GM10266 (cell line): ENCODE data around the gene HACL1.

Source experiments
- DNase-seq: peaks from one replicate; pipeline ENCODE4 v3.0.0; 2012; ENCODE audit errors: extremely low spot score
- TF ChIP-seq, protein P1 (sequence below): IDR thresholded peaks from 2 replicates; pipeline ENCODE4 v1.5.1; 2012; ENCODE audit warnings: mild to moderate bottlenecking, low read depth; ENCODE audit not compliant: control insufficient read depth, insufficient read depth; ENCODE audit errors: missing control alignments

The HACL1 gene

DNA sequence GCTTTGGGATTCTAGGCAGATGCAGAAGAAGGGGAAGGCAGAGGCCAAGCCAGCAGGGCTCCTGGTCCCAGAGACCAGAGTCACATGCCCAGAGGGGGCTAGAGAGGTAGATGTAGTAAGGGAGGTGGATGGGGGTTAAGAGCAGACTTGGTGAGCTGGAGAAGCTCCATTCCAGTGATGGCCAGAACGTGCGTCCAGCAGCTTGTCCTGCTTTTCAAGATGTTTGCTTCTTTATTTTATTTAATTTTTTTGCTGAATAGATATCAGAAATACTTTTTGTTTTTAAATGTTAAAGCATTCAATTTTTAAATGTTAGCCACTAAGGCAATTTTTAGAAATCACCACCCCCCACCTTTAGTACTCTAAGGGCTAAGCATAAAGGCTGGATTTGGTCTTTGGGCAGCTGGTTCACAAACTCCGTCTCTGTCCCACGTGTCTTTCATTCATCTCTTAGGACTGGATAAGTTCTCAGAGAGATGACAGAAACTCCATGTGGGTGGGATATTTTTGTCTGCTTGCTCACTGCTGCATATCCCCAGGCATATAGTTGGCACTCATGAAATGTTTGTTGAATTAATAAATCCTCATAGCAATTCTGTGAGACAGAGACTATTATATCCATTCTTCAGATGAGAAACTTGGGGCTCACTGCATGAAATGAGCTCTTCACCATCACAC is 86.6 kb downstream of the HACL1 start:
- DNase-seq: no peak
- TF ChIP-seq, protein P1, sequence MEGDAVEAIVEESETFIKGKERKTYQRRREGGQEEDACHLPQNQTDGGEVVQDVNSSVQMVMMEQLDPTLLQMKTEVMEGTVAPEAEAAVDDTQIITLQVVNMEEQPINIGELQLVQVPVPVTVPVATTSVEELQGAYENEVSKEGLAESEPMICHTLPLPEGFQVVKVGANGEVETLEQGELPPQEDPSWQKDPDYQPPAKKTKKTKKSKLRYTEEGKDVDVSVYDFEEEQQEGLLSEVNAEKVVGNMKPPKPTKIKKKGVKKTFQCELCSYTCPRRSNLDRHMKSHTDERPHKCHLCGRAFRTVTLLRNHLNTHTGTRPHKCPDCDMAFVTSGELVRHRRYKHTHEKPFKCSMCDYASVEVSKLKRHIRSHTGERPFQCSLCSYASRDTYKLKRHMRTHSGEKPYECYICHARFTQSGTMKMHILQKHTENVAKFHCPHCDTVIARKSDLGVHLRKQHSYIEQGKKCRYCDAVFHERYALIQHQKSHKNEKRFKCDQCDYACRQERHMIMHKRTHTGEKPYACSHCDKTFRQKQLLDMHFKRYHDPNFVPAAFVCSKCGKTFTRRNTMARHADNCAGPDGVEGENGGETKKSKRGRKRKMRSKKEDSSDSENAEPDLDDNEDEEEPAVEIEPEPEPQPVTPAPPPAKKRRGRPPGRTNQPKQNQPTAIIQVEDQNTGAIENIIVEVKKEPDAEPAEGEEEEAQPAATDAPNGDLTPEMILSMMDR: no peak

DNA sequence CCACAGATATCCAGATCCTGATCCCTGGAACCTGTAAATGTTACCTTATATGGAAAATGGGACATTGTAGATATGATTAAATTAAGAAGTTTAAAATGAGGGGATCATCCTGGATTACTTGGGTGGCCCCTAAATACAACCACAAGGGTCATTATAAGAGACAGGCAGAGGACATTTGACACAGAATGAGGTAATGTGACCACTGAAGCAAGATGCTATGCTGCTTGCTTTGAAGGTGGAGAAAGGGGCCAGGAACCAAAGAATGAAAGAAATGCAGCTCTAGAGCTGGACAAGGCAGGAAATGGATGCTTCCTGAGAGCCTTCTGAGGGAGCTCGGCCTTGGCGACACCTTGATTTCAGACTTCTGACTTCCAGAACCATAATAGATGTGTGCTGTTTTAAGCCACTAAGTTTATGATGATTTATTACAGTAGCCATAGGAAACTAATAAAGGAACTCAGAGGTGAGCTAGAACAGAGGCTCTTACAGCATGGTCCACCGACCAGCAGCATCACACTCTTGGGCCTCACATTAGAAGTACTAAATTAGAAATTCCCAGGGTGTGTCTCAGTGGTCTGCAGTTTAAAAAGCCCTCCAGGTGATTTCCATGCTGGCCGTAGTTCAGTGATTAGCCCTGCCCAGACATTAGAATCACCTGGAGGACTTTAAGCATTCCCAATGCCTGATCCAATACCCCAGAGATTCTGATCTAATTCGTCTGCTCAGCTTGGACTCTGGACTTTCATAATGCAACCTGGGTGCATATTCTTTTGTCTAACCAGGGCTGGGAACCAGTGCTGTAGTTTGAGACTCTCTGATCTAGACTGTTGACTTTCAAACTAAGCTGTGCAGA is 87.3 kb downstream of the HACL1 start:
- TF ChIP-seq, protein P1: no peak
- DNase-seq: no peak

DNA sequence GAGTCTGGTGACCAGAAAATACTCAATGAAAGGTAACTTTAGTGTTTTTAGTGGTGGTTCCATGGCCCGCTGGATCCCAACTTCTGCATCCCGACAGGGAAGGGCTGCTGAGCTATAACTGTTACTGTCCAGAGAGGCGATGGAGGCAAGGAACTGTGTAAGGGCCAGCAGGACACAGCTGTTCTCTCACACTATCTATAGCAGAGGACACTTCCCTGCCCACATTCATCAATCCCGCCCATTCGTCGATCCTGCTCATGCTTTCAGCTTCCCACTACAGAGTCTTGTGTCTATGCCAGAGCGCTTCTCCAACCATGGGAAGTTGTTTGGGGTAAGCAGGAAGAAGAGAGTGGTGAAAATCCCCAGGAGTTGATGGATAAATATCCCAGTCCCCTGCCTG is 88.3 kb downstream of the HACL1 start:
- no peak for DNase-seq
- TF ChIP-seq, protein P1: no peak

DNA sequence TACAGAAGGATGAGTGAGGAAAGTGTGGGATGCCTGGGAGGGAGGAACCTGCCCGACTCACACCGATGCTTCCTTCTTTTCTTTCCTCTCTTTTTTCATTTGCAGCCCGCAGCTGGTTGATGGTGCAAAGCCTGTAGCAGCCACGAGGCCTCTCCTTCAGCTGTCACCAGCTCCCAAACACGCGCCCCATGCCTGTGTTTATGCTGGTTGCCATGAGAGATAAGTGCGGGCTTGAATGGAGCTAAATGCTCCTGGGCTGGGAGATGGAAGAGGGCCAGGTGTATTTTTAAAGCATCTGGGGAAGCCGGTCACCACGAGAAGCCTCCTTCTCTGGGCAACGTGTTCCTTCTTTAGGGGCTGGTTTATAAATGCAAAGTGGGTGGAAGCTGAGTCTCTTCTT is 89.2 kb downstream of the HACL1 start:
- TF ChIP-seq, protein P1: no peak
- DNase-seq: no peak

DNA sequence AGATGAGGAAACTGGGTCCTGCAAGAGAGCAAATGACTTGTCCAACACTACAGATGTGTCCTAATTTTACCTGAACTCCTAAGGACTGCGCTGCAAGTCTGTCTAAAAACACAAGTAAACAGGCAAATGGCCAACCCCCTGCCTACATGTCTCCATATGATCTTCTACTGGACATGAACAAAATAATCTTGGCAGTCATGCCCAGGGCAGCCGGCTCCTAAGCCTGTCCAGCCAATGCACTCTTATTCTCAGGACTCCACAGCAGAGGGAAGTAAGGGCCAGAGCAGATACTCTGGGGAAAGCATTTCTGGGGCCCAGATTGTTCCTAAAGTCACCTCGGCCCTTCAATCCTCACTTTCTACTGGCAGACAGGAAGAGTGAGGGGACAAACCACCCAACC is 90.2 kb downstream of the HACL1 start:
- no peak for DNase-seq
- TF ChIP-seq, protein P1: no peak
